ENCODE results near the gene FPR3.

Gene FPR3

GRCh38 chr19:51810223-51810622 is 15.3 kb downstream of the FPR3 start:
- POLR2A ChIA-PET (ENCODE audit: low non-redundant PET) = no interaction called here
- DNase-seq (ENCODE audit: low spot score) = no peak
- CTCF ChIA-PET = interaction anchor here (0.6 to 0.7 kb wide), 2 partner anchors 149 to 409 kb away, joined by 3 read pairs; no protein-coding TSS in a partner anchor

GRCh38 chr19:51811344-51811743 is 16.4 kb downstream of the FPR3 start:
- ChIA-PET CTCF (interaction anchor here (0.6 kb wide), 3 partner anchors 70 to 1009 kb away, joined by 3 to 4 read pairs (median 4); no protein-coding TSS in a partner anchor), POLR2A (ENCODE audit: low non-redundant PET) (no interaction called here)
- H3K27ac ChIP-seq = no peak overlapping the region
- TF ChIP-seq CTCF (conservative IDR thresholded peaks at IDR 0.05; ENCODE audit: low read depth) = no peak
- DNase-seq (ENCODE audit: low spot score) = no peak

More at GRCh38 chr19:51810223-51810622, 15.3 kb downstream of the FPR3 start:
- peak; percentile 21; the same call in 1 of the 2 replicates for TF ChIP-seq CTCF (conservative IDR thresholded peaks at IDR 0.05; ENCODE audit: low read depth)
- H3K27ac ChIP-seq = peak overlapping the region; percentile 72; the same call in 1 of the 2 replicates

GRCh38 chr19:51815043-51815442 is 20.1 kb downstream of the FPR3 start:
- POLR2A ChIA-PET (ENCODE audit: low non-redundant PET) = no interaction called here
- TF ChIP-seq CTCF (conservative IDR thresholded peaks at IDR 0.05; ENCODE audit: low read depth) = no peak

GRCh38 chr19:51816711-51817110 is 21.8 kb downstream of the FPR3 start:
- ChIA-PET POLR2A (ENCODE audit: low non-redundant PET) (no interaction called here), CTCF (no interaction called here)
- no peak for TF ChIP-seq CTCF (conservative IDR thresholded peaks at IDR 0.05; ENCODE audit: low read depth)
- no peak for DNase-seq (ENCODE audit: low spot score)
- H3K27ac ChIP-seq = no peak overlapping the region

More at GRCh38 chr19:51815043-51815442, 20.1 kb downstream of the FPR3 start:
- CTCF ChIA-PET = no interaction called here
- H3K27ac ChIP-seq = no peak overlapping the region
- no peak for DNase-seq (ENCODE audit: low spot score)

- POLR2A ChIA-PET (ENCODE audit: low non-redundant PET) = no interaction called here
- no peak for DNase-seq (ENCODE audit: low spot score)
- CTCF ChIA-PET = no interaction called here
- H3K27ac ChIP-seq = no peak overlapping the region
- no peak for TF ChIP-seq CTCF (conservative IDR thresholded peaks at IDR 0.05; ENCODE audit: low read depth)
These were observed 25.1 kb downstream of the FPR3 start for GRCh38 chr19:51820011-51820410.

GRCh38 chr19:51820831-51821446 is 26.0 kb downstream of the FPR3 start:
- ChIA-PET CTCF (no interaction called here), POLR2A (ENCODE audit: low non-redundant PET) (no interaction called here)
- no peak for TF ChIP-seq CTCF (conservative IDR thresholded peaks at IDR 0.05; ENCODE audit: low read depth)

More at GRCh38 chr19:51820831-51821446, 26.0 kb downstream of the FPR3 start:
- DNase-seq (ENCODE audit: low spot score) = no peak
- no peak overlapping the region for H3K27ac ChIP-seq
